ENCODE results near the gene TSPAN19.
A peak's percentile ranks its signal among the peaks of the same experiment; 100 is the strongest.
"Not testable (repeated sequence)": the region's sequence is repeated elsewhere in the genome, so short reads cannot be mapped to it uniquely, and the experiment has no call there.

TSPAN19 gene

GRCh38 chr12:85036234-85036707, at the start of gene TSPAN19, which contains the start of gene LRRIQ1:
Gene TSPAN19 (minus strand): TSS chr12:85036277. CDS start chr12:85029946, 6,331 bp downstream.
Gene LRRIQ1 (plus strand): TSS chr12:85036351. CDS start chr12:85038177, 1,826 bp downstream.
- FAIRE-seq: no peak

- no peak for FAIRE-seq
Measured at GRCh38 chr12:85085066-85085465, 49.0 kb upstream of the TSPAN19 start.

- no peak for FAIRE-seq
Measured at GRCh38 chr12:85076688-85077430, 40.8 kb upstream of the TSPAN19 start.

GRCh38 chr12:85072826-85073225, 36.7 kb upstream of the TSPAN19 start:
- FAIRE-seq: no peak

- FAIRE-seq: no peak
Measured at GRCh38 chr12:85065837-85066482, 29.9 kb upstream of the TSPAN19 start.

- no peak for FAIRE-seq
Measured at GRCh38 chr12:85060916-85061315, 24.8 kb upstream of the TSPAN19 start.

- FAIRE-seq: no peak
Measured at GRCh38 chr12:85059594-85059993, 23.5 kb upstream of the TSPAN19 start.

- no peak for FAIRE-seq
Measured at GRCh38 chr12:85058339-85058738, 22.3 kb upstream of the TSPAN19 start.

GRCh38 chr12:85057370-85057963, 21.4 kb upstream of the TSPAN19 start:
- peak; percentile 55 for FAIRE-seq

GRCh38 chr12:85043829-85044228, 7.8 kb upstream of the TSPAN19 start:
- FAIRE-seq: no peak

- no peak for FAIRE-seq
Measured at GRCh38 chr12:85041395-85041794, 5.3 kb upstream of the TSPAN19 start.

GRCh38 chr12:85036733-85037132, 656 bp upstream of the TSPAN19 start:
- FAIRE-seq: no peak

- FAIRE-seq: peak; percentile 65
Measured at GRCh38 chr12:85029456-85029855, 6.6 kb downstream of the TSPAN19 start.

- FAIRE-seq: no peak
Measured at GRCh38 chr12:85018098-85018497, 18.0 kb downstream of the TSPAN19 start.

- FAIRE-seq: no peak
Measured at GRCh38 chr12:85017618-85018017, 18.5 kb downstream of the TSPAN19 start.

GRCh38 chr12:85017133-85017532, 18.9 kb downstream of the TSPAN19 start:
- no peak for FAIRE-seq

GRCh38 chr12:85016413-85016812, 19.7 kb downstream of the TSPAN19 start:
- no peak for FAIRE-seq

- FAIRE-seq: no peak
Measured at GRCh38 chr12:85007836-85008235, 28.2 kb downstream of the TSPAN19 start.

- no peak for FAIRE-seq
Measured at GRCh38 chr12:85006206-85006605, 29.9 kb downstream of the TSPAN19 start.

- FAIRE-seq: no peak
Measured at GRCh38 chr12:85005615-85006014, 30.5 kb downstream of the TSPAN19 start.

GRCh38 chr12:85005047-85005446, 31.0 kb downstream of the TSPAN19 start:
- not testable (repeated sequence) for FAIRE-seq

- FAIRE-seq: no peak
Measured at GRCh38 chr12:85004204-85004603, 31.9 kb downstream of the TSPAN19 start.

- FAIRE-seq: no peak
Measured at GRCh38 chr12:85002778-85003296, 33.2 kb downstream of the TSPAN19 start.

Data from colon (tissue), 2 donors.